K562 (cell line): ENCODE measurements around the gene CTSD. TPM values are rescaled to one million over a fixed set of nuclear protein-coding genes. Genes with fewer than 3 reads are reported as not detected.

Experiments
- AFF1 ChIP-seq, 2 experiments: fragments of 450-650 bp; IDR thresholded peaks; 2 replicates each; pipeline ENCODE4 v1.6.1; 2018; ENCODE audit warnings: mild to moderate bottlenecking in 2 of 2, low read depth in 1 of 2; ENCODE audit not compliant: partially characterized antibody in 2 of 2
- ASH1L ChIP-seq: fragments of 450-650 bp; IDR thresholded peaks from 2 replicates; pipeline ENCODE4 v1.6.1; 2018; ENCODE audit warnings: borderline replicate concordance, mild to moderate bottlenecking, low read depth; ENCODE audit not compliant: partially characterized antibody
- FOSL1 ChIP-seq: fragments of 200-800 bp; sonication (Bioruptor generic); conservative IDR thresholded peaks from 2 replicates; pipeline ENCODE4 v1.6.1; 2016; ENCODE audit warnings: missing genetic modification characterization, missing compliant biosample characterization
- HNRNPUL1 ChIP-seq: fragments of 200-400 bp; formaldehyde crosslinking; IDR thresholded peaks from 2 replicates; pipeline ENCODE4 v1.6.1; 2017; ENCODE audit warnings: low read length
- ID3 ChIP-seq, 2 experiments: fragments of 250-450 bp in 1 of 2; fragments of 450-650 bp in 1 of 2; sonication (Bioruptor Pico) in 1 of 2; IDR thresholded peaks; 2 replicates each; pipeline versions ENCODE4 v1.6.1 to v1.8.0; 2016 to 2021; ENCODE audit warnings: mild to moderate bottlenecking in 2 of 2, moderate library complexity in 2 of 2, missing compliant biosample characterization in 1 of 2, missing genetic modification characterization in 1 of 2
- MYNN ChIP-seq, 2 experiments: sonication (generic); formaldehyde crosslinking in 1 of 2; IDR thresholded peaks; 2 replicates each; pipeline versions ENCODE4 v1.5.0 to v1.6.1; 2016 to 2020; ENCODE audit warnings: antibody characterized with exemption in 1 of 2, missing genetic modification reagents in 1 of 2
- RBM15 ChIP-seq: fragments of 200-400 bp; formaldehyde crosslinking; IDR thresholded peaks from 2 replicates; pipeline ENCODE4 v1.6.1; 2018; ENCODE audit warnings: mild to moderate bottlenecking, low read length, moderate library complexity; ENCODE audit not compliant: insufficient read depth
- ZFP91 ChIP-seq: sonication (generic); formaldehyde crosslinking; IDR thresholded peaks from 2 replicates; pipeline ENCODE4 v1.8.0; 2022; ENCODE audit warnings: mild to moderate bottlenecking, missing genetic modification reagents
- ZNF3 ChIP-seq: fragments of 250-450 bp; sonication (Bioruptor Pico); IDR thresholded peaks from 2 replicates; pipeline ENCODE4 v1.5.0; 2021; ENCODE audit warnings: mild to moderate bottlenecking, moderate library complexity
- ZNF407 ChIP-seq: fragments of 450-650 bp; IDR thresholded peaks from 2 replicates; pipeline ENCODE4 v1.6.1; 2016; ENCODE audit warnings: low read depth
- polyA plus RNA-seq, 8 experiments: library from polyadenylated mRNA; depleted of rRNA in 4 of 8; stranded (reverse) in 5 of 8; unstranded in 3 of 8; fragments of >200 nt; fragmentation: Nextera tagmentation in 2 of 8; fragmentation: Illumina TruSeq in 1 of 8; extraction: Ambion mirVana in 2 of 8; extraction: Trizol in 1 of 8; gene quantifications; 2 replicates each; pipeline versions ENCODE4 v1.2.1 to v1.2.3, GENCODE V29; 2011 to 2014; ENCODE audit warnings: inconsistent platforms in 1 of 8, missing spikeins in 1 of 8
- total RNA-seq, 7 experiments: library from RNA; depleted of rRNA in 6 of 7; stranded (reverse); fragments of >200 nt in 6 of 7; fragmentation: Illumina TruSeq in 2 of 7; extraction: Trizol in 2 of 7; gene quantifications; 2 replicates each; pipeline versions ENCODE4 v1.2.1 to v1.2.3, GENCODE V29; 2011 to 2021; ENCODE audit warnings: low replicate concordance in 1 of 7

Gene CTSD
- total and polyA plus RNA-seq, 9 of the 15 experiments (the other 6 are each of a cell fraction or from before 2014, with no cell fraction given) = 1.0 to 112 (median 40.9) TPM

GRCh38 chr11:1772270-1773130 lies 8.8 kb upstream of the CTSD start (continued):
- TF ChIP-seq MYNN (IDR thresholded peaks at IDR 0.05) (0 out of 2 replicates have a peak, but pooled peaks have one; percentile 49), MYNN (CRISPR knock-in tag; IDR thresholded peaks at IDR 0.05) (no peak), ZFP91 (CRISPR knock-in tag) (no peak), ZNF407 (no peak), AFF1 (IDR thresholded peaks at IDR 0.05; ENCODE audit: low read depth in 1 of 2, partially characterized antibody in 2 of 2) (peak in 1 of 2 experiments; percentile 58), HNRNPUL1 (no peak), ID3 (CRISPR knock-in tag; IDR thresholded peaks at IDR 0.05) (no peak), ID3 (tag; IDR thresholded peaks at IDR 0.05) (peak; percentile 32; the same call in 1 of the 2 replicates), FOSL1 (tag) (peak; percentile 96), ASH1L (no peak), ZNF3 (CRISPR knock-in tag) (no peak), RBM15 (no peak)
